ENCODE results near the gene ARHGAP22. TPM values are rescaled to one million over a fixed set of nuclear protein-coding genes. Genes with fewer than 3 reads are reported as not detected.

Gene ARHGAP22
- total RNA-seq, 2 donors from 2014 or later, result 1.8 to 5.7 TPM

DNA sequence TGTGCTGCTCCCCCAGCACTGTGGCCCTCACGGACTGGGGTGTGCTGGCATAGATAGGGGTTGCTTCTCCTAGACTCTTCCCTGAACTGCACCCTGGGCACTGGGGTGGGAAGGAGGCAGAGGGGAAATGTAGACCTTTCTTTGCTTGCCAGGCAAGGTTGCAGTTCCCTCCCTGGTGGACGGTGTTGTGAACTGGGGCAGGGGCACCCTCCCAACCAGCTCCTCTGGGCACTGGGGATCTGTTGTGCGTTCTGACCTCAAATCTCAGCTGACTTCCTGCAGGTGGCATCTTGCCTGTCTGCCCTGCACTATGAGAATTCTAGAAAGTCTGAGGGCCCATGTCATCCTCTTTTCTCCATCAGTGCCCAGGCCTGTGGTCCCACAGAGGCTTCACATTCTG, 53.9 kb downstream of the ARHGAP22 start:
- TF ChIP-seq, protein P1, sequence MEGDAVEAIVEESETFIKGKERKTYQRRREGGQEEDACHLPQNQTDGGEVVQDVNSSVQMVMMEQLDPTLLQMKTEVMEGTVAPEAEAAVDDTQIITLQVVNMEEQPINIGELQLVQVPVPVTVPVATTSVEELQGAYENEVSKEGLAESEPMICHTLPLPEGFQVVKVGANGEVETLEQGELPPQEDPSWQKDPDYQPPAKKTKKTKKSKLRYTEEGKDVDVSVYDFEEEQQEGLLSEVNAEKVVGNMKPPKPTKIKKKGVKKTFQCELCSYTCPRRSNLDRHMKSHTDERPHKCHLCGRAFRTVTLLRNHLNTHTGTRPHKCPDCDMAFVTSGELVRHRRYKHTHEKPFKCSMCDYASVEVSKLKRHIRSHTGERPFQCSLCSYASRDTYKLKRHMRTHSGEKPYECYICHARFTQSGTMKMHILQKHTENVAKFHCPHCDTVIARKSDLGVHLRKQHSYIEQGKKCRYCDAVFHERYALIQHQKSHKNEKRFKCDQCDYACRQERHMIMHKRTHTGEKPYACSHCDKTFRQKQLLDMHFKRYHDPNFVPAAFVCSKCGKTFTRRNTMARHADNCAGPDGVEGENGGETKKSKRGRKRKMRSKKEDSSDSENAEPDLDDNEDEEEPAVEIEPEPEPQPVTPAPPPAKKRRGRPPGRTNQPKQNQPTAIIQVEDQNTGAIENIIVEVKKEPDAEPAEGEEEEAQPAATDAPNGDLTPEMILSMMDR (IDR thresholded peaks at IDR 0.05), result no peak
- Histone ChIP-seq H3K27ac (no peak overlapping the region), H3K4me1 (peaks cover 0 to 14% of the 10 kb centered on the region in 2 donors), H3K27me3 (no peaks in the 10 kb centered on the region), H3K36me3 (no peaks in the 10 kb centered on the region), H3K9me3 (no peaks in the 10 kb centered on the region), H3K4me3 (no peak overlapping the region)
- no peak for DNase-seq (ENCODE audit: low spot score)

DNA sequence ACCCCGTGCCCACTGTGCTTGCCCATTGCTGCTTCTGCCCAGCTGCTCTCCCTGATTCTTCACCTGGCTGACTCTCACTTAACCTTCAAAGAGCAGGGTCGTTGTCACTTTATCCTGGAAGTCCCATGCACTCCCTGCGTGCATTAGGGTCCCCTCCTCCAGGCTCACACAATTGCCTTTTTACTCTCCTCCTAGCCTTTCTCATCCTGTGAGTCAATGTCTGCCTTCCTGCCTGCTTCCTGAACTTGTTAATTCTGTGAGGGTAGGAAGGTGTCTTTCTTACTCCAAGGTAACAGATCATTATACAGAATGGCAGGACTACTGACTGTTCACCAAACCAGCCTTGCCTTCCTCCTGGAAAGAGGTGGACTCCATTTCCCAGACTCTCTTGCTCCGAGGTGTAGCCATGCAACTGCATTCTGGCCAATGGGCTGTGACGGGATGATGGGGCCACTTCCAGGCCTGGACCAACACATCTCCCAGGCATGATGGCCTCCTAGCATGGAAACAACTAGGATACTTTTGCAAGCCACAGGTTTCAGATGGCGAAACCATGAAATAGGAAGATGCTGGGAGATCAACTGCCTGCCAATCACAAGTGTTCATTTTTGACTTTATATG, 54.7 kb downstream of the ARHGAP22 start:
- Histone ChIP-seq H3K4me3 (no peak overlapping the region), H3K27ac (no peak overlapping the region), H3K36me3 (no peaks in the 10 kb centered on the region), H3K9me3 (no peaks in the 10 kb centered on the region), H3K4me1 (peaks cover 0 to 14% of the 10 kb centered on the region in 2 donors), H3K27me3 (no peaks in the 10 kb centered on the region)
- TF ChIP-seq, protein P1 (IDR thresholded peaks at IDR 0.05), result no peak
- no peak for DNase-seq (ENCODE audit: low spot score)

DNA sequence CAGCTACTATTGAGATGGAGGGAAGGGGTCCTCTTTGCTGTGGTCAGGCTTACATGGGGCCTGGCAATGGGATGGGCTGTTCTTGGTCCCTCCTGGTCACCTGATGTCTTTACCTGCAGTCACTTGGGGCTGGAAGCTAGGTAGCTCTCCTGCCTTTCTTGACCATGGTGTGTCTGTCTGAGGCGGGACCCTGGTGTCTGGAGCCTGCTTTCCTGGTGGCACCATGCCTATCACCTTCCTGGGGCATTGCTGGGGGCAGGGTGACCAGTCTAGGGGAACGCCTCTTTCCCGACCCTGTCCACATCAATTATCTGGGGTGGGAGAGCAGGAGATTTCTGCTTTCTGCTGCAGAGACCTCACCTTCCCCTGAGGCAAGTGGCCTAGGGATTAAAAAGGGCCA, 55.6 kb downstream of the ARHGAP22 start:
- no peak overlapping the region for H3K4me3 ChIP-seq
- H3K27ac ChIP-seq, result no peak overlapping the region
- H3K27me3 ChIP-seq, result no peaks in the 10 kb centered on the region
- no peaks in the 10 kb centered on the region for H3K9me3 ChIP-seq
- DNase-seq (ENCODE audit: low spot score), result no peak
- H3K36me3 ChIP-seq, result no peaks in the 10 kb centered on the region
- peaks cover 0 to 14% of the 10 kb centered on the region in 2 donors for H3K4me1 ChIP-seq
- TF ChIP-seq, protein P1 (IDR thresholded peaks at IDR 0.05), result no peak

DNA sequence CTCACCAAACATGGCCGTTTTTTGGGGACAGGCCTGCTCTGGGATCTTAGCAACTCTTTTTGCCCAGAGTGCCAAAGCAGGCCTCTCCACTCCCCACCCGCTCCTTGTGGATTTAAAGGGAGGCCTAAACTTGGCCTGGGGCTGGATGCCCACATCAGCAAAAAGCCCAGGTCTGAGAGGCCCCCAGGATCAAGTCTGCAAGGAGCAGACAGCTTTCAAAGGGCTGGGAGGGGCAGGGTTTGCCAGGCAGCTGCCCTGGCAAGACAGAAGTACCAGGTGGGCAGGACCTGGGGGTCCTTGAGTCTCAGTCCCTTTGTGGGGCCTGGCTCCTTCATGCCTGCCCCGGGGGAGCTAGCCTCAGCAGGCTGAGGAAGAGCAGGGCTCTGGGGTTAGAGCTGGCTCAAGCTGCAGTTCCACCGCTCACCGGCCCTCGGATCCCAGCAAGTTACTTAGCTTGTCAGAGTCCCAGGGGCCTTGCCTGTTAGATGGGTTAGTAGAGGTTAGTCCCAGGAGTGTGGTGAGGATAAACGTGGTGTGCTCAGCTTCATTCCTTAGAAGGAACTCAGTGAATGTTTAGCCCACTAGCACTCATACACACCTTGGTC, 56.2 kb downstream of the ARHGAP22 start:
- Histone ChIP-seq H3K27ac (no peak overlapping the region), H3K27me3 (no peaks in the 10 kb centered on the region), H3K36me3 (no peaks in the 10 kb centered on the region), H3K9me3 (no peaks in the 10 kb centered on the region), H3K4me1 (peaks cover 0 to 9% of the 10 kb centered on the region in 2 donors), H3K4me3 (no peak overlapping the region)
- DNase-seq (ENCODE audit: low spot score), result no peak
- TF ChIP-seq, protein P1 (IDR thresholded peaks at IDR 0.05), result no peak

DNA sequence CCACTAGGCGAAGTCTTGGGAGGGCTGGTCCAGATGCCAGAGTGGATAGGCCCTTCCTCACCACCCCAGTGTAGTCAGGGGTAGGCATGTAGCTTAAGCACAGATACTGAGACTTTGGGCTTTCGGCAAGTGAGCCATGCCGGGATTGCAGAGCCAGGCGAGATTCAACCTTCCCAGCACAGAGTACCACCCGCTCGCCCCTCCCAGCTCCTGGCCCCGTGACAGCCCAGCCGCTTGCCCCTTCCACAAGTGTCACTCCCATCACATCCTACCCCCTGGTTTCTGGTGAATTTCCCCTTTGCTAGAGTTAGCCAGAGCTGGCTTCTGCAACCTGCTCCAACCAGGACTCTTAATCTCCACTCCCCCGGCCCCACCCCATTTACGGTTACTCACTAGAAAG, 56.9 kb downstream of the ARHGAP22 start:
- H3K4me3 ChIP-seq, result no peak overlapping the region

More for the DNA sequence above, 56.9 kb downstream of the ARHGAP22 start:
- H3K27ac ChIP-seq, result no peak overlapping the region
- no peaks in the 10 kb centered on the region for H3K9me3 ChIP-seq
- no peaks in the 10 kb centered on the region for H3K27me3 ChIP-seq
- peaks cover 0 to 9% of the 10 kb centered on the region in 2 donors for H3K4me1 ChIP-seq
- TF ChIP-seq, protein P1 (IDR thresholded peaks at IDR 0.05), result no peak
- H3K36me3 ChIP-seq, result no peaks in the 10 kb centered on the region
- DNase-seq (ENCODE audit: low spot score), result no peak

All from right atrium auricular region (tissue), 2 donors.